ENCODE data around the gene TAF4.
"Not testable (repeated sequence)": the region's sequence is repeated elsewhere in the genome, so short reads cannot be mapped to it uniquely, and the experiment has no call there.

TAF4 gene

DNA sequence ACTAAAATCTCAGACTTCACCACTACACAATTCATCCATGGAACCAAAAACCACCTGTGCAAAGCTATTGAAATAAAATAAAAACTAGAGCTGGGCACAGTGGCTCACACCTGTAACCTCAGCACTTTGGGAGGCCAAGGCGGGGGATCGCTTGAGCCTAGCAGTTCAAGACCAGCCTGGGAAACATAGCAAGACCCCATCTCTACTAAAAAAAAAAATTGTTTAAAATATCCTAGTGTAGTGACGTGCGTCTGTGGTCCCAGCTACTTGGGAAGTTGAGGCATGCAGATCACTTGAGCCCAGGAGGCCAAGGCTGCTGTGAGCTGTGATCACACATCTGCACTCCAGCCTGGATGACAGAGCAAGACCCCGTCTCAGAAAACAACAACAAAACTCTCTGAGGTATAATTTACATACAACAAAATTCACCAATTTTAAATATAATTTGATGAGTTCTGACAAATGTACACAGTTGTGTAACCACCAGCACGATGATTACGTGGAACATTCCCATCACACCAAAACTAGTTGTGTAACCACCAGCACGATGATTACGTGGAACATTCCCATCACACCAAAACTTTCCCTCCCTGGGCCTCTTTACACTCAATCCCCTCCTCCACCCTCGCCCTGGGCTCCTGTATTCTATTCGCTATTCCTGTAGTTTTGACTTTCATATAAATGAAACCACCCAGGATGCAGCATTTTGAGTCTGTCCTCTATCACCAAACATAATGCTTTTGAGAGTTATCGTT, 107.5 kb downstream of the TAF4 start:
- no peak for DNase-seq

DNA sequence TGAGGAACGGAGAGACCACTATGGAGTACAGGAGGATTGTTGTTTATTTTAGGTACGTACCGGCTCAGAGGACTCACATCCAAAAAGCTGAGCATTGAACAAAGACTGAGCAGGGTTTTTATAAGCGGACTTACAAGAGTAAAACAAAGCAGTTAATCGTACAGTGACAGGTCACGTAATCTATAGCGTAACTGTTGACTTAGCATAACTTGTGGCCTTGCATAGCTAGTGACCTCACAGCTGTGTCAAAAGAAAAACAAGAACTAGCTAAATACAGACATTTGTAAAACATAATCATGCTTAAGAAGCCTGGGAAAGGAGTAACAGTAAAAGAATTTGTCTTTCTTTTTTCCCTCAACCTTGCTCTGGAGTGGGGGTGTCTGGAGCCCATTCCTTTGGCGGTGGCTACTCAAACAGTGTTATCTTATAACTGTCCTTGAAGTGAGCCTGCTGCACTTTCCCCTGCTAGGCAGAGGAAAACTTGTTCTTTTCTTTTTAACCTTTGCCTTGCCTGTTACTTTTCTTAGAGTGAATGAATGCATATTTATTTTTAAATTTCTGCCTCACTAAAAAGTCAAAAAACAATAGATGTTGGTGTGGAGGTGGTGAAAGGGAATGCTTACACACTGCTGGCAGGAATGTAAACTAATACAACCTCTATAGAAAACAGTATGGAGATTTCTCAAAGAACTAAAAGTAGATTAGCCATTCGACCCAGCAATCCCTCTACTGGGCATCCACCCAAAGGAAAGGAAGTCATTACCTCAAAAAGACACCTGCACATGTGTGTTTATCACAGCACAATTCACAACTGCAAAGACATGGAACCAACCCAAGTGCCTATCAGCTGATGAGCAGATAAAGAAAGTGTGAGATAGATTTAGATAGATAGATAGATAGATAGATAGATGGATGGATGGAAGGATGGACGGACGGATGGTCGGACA, 109.0 kb downstream of the TAF4 start:
- no peak for DNase-seq

DNA sequence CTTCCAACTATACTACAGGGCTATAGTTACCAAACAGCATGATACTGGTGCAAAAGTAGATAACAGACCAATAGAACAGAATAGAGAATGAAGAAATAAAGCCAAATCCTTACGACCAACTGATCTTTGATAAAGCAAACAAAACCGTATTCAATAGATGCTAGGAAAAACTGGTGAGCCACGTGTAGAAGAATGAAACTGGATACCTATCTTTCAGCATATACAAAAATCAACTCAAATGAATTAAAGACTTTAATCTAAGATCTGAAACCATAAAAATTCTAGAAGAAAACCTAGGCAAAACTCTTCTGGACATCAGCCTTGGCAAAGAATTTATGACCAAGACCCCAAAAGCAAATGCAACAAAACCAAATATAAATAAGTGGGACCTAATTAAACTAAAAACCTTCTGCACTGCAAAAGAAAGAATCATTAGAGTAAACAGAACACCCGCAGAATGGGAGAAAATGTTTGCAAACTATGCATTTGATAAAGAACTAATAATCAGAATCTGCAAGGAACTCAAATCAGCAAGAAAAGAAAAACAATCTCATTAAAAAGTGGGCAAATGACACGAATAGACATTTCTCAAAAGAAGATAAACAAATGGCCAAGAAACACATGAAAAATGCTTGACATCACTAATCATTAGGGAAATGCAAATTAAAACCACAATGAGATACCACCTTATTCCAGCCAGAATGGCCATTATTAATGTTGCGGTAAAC, 109.8 kb downstream of the TAF4 start:
- DNase-seq: no peak

DNA sequence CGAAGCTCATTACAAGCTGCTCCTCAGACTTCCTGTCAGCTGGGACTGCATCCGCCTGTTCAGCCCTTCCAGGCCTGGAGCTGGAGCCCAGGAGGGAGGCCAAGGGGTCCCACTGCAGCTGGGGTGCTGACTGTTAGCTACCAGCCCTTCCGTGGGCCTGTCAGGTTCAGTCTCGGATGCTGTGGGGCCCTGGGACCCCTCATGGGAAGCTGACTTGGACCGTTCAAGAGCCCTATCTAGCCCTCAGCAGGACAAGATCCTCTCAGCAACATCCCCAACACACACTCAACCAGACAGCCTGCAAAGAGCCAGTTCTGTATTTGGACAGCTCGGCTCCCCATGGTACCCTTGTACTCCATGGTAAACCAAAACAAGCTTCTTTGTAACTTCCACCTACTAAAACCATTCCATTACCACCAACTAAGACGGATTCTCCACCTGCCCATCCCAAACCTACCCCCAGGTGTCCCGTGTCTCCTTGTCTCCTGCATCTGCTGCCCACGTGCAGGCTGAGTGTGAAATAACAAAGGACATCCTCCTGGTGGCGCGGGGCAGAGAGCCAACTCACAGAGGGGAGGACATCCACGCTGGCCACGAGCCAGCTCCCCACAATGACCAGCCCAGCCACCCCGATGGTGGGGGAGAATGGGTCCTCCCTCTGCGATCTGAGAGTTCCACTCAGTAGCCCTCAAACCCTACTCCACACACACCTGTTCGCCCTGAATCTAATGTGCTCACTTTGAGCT, 111.2 kb downstream of the TAF4 start:
- no peak for DNase-seq

DNA sequence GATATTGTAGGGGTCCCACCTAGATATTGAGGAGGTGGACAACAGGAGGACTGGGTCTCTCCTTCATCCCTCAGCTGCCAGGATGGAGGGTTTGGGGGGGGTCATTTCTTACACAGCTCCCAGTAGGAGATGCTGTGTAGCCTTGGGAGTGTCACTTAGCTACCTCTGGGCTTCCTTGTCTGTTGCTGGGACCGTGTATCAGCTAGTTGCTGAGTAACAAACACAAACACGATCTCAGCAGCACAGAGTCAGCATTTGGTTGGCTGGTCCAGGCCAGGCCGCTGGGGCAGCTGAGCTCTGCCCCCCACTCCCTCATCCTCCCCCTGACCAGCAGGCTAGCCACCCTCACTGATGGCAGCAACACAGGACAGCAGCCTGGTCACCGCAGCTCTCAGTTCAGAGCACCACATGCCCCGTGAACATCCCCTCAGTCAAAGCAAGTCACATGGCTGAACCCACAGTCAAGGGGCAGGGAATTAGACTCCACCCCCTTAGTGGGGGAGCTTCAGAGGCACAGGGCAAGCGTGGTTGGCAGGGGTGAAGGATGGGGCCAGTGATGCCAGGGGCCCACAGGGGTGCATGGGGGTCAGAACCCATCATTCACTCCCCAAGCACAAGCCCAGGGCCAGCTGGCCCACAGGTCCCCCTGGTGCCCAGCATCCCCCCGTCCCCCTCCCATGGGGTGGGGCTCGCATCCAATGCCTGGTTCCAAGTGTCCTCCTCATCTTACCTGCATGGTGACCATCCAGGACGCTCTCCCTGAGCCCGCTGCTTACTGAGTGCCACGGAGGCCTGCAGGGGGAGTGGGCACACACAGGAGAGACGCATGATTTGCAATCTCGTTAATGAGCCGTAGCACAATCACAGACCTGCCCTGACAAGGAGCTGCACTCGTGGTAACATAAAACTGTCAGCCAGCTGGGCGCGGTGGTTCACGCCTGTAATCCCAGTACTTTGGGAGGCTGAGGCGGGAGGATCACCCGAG, 112.4 kb downstream of the TAF4 start:
- no peak for DNase-seq

DNA sequence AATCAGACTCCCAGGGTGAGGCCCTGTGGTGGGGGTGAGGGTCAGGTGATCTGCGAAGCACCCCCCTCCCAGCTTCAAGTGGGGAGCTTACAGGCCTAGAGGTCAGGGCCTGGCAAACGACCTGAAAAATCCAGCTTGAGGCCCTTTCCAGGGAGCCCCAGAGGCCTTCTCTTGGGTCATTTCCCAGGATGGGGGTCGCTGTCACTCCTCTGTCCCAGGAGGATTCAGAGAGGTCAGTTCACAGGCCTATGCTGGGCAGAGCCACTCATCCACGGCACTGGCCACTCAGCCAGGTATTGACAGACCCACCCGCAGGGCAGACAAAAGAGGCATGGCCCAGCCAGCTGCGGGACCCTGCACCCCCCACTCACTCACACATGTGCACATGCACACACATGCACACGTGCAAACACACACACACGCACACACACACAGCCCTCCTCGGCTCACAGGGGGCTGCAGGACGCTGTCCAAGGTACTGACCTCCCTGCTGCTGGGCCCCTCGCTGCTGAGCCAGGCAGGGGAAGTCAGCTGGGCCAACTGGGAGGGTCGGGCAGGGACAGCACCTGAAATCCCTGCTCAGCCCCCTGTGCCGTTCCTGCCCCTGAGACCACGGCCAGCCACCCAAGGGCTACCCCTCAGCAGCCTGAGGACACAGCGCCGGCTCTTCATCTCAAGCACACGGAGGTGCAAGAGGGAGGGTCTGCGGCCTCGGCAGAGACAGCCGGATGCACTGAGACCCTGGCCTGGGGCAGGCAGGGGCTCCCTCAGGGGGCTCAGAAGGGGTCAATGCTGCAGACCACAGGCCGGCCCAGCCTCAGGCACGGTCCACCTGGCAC, 113.8 kb downstream of the TAF4 start:
- no peak for DNase-seq

DNA sequence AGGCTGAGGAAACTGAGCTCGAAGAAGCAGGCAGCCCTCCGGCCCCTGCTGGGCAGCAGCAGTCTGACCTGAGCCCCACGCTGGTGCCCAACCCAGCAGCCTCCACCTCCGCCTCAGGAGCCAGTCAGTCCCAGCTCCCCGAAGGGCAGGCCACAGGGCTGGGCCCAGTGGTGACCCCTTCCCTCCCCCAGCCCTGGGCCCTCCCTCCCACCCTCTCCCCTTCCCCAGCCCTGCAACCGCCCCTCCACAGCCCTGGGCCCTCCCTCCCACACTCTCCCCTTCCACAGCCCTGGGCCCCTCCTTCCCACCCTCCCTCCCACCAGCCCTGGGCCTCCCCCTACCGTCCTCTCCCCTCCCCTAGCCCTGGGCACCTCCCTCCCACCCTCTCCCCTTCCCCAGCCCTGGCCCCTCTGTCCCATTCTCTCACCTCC, 115.0 kb downstream of the TAF4 start:
- no peak for DNase-seq

DNA sequence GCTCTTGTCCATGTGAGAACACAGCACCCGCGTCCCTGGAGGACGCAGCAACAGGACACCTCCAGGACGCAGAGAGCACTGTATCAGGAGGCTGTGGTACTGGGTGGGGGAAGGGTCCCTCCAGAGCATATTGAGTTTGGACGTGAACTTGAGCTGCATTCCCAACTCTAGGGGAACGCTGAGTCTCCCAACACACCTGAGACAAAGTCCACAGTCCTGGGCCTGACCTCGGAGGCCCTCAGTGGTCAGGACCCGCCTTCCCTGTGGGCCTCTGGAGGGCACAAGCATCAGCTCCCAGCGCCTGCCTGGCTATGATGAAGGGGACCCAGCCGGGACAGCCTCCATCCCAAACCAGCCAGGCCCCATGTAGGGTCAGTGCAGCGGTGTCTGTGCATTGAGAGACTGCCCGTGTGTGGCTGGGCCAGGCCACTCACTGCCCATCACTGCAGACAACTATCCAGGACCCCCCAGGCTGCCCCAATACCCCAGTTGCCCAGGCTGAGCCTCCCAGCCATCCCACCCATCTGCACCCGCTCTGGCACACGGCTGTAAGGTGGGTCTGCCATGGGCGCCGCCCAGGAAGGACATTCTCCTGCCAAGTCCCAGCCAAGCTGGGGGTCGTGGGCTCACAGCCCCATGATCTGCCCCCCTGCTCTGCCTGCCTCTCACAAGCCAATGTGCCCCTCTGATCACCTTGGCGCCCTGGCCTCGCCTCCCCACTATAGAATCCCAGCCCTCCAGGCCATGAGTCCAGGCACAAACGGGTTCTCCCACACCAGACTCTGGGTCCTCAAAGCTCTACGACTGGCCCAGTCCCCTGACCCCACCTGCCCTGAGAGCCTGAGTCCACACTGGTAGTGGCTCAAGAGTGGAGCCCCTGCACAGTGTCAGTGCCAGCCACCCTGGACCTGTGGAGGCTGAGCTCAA, 115.7 kb downstream of the TAF4 start:
- DNase-seq: no peak

DNA sequence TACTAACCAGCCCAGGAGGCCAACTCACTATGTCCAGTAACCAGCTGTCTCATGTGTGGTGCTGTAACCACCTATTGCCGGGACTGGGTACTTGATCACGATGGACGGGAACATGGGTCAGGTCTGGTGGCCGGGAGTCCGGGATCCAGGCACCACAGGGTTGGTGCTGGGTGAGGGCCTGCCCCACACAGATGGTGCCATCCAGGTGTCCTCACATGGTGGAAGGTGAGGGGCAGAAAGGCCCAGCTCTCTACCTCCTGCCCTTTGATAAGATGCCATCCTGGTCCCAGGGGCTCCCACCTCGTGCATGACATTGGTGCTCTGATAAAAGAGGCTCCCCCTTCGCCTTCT, 116.3 kb downstream of the TAF4 start:
- DNase-seq: no peak

DNA sequence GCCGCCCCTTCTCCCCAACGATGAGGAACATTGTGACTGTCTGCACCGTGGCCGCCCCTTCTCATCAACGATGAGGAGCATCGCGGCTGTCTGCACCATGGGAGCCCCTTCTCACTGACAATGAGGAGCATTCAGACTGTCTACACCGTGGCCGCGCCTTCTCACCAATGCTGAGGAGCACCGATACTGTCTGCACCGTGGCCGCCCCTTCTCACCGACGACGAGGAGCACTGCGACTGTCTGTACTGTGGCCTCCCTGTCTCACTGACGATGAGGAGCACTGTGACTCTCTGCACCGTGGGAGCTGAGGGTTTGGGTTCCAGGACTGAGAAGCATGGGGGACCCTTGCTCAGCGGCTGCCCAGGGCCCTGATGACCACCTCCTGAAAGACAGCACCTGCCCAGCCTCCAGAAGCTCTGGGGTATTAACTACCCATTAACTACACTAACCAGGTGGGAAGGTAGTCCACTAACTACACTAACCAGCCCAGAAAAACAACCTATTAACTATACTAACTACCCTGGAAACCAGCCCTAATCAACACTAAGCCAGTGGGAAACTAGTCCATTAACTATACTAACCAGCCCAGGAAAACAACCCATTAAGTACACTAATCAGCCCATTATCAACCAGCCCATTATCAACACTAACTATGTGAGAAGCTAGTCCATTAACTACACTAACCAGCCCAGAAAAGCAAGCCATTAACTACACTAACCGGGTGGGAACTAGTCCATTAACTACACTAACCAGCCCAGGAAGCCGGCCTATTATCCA, 116.9 kb downstream of the TAF4 start:
- DNase-seq: no peak

DNA sequence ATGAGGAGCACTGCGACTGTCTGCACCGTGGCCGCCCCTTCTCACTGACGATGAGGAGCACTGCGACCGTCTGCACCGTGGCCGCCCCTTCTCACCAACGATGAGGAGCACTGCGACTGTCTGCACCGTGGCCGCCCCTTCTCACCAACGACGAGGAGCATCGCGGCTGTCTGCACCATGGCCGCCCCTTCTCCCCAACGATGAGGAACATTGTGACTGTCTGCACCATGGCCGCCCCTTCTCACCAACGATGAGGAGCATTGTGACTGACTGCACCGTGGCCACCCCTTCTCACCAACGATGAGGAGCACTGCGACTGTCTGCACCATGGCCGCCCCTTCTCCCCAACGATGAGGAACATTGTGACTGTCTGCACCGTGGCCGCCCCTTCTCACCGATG, 117.6 kb downstream of the TAF4 start:
- DNase-seq: not testable (repeated sequence)

DNA sequence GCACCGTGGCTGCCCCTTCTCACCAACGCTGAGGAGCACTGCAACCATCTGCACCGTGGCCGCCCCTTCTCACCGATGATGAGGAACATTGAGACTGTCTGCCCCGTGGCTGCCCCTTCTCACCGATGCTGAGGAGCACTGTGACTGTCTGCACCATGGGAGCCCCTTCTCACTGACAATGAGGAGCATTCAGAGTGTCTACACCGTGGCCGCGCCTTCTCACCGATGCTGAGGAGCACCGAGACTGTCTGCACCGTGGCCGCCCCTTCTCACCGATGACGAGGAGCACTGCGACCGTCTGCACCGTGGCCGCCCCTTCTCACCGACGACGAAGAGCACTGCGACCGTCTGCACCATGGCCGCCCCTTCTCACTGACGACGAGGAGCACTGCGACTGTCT, 120.2 kb downstream of the TAF4 start:
- not testable (repeated sequence) for DNase-seq

DNA sequence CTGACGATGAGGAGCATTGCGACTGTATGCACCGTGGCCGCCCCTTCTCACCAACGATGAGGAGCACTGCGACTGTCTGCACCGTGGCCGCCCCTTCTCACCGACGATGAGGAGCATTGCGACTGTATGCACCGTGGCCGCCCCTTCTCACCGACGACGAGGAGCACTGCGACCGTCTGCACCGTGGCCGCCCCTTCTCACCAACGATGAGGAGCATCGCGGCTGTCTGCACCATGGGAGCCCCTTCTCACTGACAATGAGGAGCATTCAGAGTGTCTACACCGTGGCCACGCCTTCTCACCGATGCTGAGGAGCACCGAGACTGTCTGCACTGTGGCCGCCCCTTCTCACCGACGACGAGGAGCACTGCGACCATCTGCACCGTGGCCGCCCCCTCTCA, 120.7 kb downstream of the TAF4 start:
- not testable (repeated sequence) for DNase-seq

DNA sequence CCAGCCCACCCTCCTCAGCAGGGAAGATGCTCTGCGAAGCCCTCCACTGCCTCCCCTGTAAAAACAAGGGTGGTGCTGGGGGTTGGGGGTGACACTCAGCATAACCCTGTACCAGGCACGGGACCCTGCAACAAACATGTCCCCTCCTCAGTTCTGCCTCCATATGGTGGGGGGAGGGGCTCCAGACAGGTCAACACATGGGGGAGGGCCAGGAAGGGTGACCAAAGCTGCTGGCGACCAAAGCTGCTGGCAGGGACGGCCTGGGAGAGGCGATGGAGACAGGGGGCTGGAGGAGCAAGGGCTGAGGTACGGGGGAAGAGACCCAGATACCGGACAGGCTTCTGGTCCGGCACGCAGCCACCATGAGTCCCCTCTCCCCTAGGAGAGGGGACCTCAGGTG, 123.2 kb downstream of the TAF4 start:
- no peak for DNase-seq

DNA sequence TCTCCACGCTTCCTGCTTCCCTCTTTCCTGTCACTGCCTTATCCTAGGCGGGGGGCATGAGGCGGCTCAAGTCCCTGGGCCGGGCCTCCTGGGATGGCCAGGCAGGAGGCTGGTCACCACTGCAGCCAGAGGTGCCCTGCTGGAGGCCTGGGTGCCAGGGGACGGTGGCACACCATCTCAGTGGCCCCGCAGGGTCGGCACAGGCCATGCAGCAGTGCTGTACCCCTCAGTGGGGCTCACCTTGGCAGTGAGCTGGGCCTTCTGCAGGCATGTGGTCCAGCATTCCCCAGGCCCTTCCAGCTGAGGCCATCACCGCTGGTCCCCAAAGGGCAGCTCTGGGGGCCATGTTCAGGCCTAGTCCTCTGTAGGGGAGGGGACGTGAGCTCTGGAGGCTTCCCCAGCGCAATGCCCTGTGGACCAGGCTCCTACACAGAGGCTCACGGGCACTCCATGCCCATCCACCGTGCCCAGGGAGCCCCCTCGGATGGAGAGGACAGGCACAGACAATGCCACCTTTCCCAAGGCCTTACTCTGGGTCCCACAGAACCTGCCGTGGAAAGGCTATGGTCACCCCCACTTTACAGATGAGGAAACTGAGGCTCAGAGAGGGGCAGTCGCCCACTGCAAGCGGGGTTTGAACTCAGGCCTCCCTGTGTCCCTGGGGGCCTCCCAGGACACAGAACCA, 123.8 kb downstream of the TAF4 start:
- no peak for DNase-seq

DNA sequence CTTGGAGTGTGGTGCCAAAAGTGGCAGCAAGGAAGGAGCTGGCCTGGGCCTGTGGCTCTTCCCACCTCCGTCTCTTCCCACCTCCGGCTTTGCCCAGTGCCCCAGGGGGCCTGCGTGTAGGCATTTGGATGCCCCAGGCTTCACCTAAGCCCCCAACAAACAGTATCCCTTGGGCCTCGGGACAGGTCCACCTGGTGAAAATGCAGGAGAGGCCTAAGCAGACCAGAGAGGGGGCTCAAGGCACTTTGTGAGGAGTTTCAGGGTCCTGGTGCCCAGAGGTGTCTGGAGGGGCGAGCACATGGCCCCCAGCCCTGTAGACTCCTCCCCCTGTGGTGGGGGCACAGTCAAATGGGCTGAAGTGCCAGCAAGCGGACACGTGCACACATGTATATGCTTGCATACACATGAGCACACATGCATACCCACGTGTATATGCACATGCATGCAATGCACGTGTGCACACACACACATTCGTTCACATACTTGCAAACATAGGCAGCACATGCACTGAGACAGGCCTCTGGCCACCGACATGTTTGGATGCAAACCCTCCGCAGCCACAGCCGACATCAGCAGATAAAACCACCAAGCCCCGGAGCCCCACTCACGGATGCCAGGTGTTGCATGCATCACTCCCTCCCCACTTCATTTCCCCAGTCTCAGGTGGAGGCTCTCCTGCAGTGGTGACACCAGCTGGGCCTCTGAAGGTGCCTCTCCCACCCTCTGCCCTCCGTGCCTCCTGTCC, 124.5 kb downstream of the TAF4 start:
- DNase-seq: no peak

DNA sequence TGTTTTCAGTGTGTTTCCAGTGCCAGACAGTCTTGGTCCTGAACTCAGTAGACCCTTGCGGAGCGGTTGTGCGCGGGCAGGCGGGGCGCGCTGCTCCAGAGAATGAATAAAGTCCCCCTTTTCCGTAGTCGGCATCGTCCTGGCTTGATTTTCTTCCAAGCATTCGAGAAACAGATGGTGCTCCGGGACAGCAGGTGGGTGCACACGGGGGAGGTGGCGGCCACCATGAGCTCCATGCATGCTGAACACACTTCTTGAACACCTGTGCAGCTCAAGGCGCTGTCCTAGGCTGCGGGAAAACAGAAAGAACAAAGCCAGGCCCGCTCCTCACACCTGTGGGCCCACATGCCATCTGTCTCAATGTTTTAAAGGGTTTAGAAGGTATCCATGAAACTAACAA, 125.2 kb downstream of the TAF4 start:
- no peak for DNase-seq
